NCI-H2227 (cell line): ENCODE data around the gene GIMAP7.

Source experiments
- DNase-seq: peaks from one replicate; lab custom pipeline; 2025; ENCODE audit not compliant: unreplicated experiment; lab: John Stamatoyannopoulos, UW

The GIMAP7 gene

DNA sequence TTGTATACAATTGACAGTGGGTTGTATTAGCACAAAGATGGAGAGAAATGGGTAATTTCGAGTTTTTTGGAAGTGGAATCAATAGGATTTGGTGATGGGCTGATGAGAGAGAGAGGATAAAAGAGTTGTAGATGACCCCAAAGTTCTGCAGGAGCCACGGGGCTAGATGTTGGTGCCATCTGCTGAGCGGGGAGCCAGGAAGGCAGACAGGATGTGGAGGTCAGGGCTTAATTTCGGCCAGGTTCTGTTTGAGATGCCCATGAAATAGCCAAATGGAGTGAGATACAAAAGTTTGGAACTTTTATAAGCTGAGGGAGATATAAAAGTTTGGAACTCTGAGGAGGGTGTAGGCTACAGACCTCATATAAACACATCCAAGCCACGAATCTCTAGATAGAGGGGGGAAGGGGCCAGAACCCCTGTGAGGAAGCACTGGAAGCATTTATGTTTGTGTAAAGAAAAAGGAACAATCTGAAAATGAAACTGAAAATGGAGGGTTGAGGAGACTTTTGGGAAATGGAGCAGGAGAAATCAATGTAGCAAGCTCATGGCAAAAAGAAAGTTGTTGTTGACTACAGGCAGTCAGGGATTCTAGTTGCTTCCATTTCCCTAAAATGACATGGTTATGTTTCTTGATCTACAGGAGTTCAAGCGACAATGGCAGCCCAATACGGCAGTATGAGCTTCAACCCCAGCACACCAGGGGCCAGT, 54.7 kb downstream of the GIMAP7 start:
- DNase-seq, result no peak
